AG09319 (cell line): Measurements from ENCODE around the gene FRMD3.

Source experiments
- DNase-seq: peaks from one replicate; pipeline ENCODE4 v3.0.0-alpha.2; 2010; ENCODE audit warnings: low read depth; ENCODE audit errors: extremely low read depth
- CTCF ChIP-seq: IDR thresholded peaks from 2 replicates; pipeline ENCODE4 v1.5.1; 2011; ENCODE audit warnings: low read depth, mild to moderate bottlenecking, inconsistent platforms, low read length, moderate library complexity

Gene FRMD3

GRCh38 chr9:83538890-83539238 lies 663 bp upstream of the FRMD3 start:
- no peak for TF ChIP-seq CTCF
- DNase-seq: no peak

- no peak for DNase-seq
- no peak for TF ChIP-seq CTCF
Observed at GRCh38 chr9:83537331-83538171, 650 bp downstream of the FRMD3 start.

GRCh38 chr9:83536332-83536731 lies 1.9 kb downstream of the FRMD3 start:
- DNase-seq: no peak
- TF ChIP-seq CTCF: no peak

- DNase-seq: no peak
- TF ChIP-seq CTCF: no peak
Observed at GRCh38 chr9:83535736-83536135, 2.5 kb downstream of the FRMD3 start.

- TF ChIP-seq CTCF: no peak
Observed at GRCh38 chr9:83533296-83533695, 4.9 kb downstream of the FRMD3 start.

GRCh38 chr9:83526901-83527300 lies 11.3 kb downstream of the FRMD3 start:
- TF ChIP-seq CTCF: no peak
- no peak for DNase-seq

More at GRCh38 chr9:83533296-83533695, 4.9 kb downstream of the FRMD3 start:
- no peak for DNase-seq

- DNase-seq: no peak
- TF ChIP-seq CTCF: no peak
Observed at GRCh38 chr9:83526211-83526610, 12.0 kb downstream of the FRMD3 start.
